GM13977 (cell line): Measurements from ENCODE around the gene EMC9.

Experiments
- DNase-seq: peaks from one replicate; pipeline ENCODE4 v3.0.0; 2012; ENCODE audit warnings: low spot score
- in situ Hi-C: fragments of 300-500 bp; cut with MboI; formaldehyde crosslinking; loops from one replicate; pipeline ENCODE4 v1.12.0; 2022; ENCODE audit warnings: low sequenced_read_pairs, low pct_unique_long_range_greater_than_20kb, mixed read lengths, inconsistent platforms; ENCODE audit not compliant: unreplicated experiment
- TF ChIP-seq, protein P1 (sequence below): IDR thresholded peaks from 2 replicates; pipeline ENCODE4 v1.5.1; 2012; ENCODE audit warnings: mild to moderate bottlenecking, control low read depth; ENCODE audit not compliant: insufficient read depth; ENCODE audit errors: extremely low read depth, missing control alignments

The EMC9 gene

DNA sequence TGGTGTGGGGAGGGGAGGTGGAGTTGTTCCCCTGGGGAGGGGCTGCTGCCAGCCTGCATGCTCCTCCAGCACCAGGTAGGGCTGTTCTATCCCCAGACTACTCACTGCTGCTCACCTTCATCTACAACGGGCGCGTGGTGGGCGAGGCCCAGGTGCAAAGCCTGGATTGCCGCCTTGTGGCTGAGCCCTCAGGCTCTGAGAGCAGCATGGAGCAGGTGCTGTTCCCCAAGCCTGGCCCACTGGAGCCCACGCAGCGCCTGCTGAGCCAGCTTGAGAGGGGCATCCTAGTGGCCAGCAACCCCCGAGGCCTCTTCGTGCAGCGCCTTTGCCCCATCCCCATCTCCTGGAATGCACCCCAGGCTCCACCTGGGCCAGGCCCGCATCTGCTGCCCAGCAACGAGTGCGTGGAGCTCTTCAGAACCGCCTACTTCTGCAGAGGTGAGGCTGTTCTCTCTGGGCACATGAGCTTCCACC lies 23.2 kb upstream of the EMC9 start:
- DNase-seq, result no peak
- in situ Hi-C loops, result no loop called here
- TF ChIP-seq, protein P1, sequence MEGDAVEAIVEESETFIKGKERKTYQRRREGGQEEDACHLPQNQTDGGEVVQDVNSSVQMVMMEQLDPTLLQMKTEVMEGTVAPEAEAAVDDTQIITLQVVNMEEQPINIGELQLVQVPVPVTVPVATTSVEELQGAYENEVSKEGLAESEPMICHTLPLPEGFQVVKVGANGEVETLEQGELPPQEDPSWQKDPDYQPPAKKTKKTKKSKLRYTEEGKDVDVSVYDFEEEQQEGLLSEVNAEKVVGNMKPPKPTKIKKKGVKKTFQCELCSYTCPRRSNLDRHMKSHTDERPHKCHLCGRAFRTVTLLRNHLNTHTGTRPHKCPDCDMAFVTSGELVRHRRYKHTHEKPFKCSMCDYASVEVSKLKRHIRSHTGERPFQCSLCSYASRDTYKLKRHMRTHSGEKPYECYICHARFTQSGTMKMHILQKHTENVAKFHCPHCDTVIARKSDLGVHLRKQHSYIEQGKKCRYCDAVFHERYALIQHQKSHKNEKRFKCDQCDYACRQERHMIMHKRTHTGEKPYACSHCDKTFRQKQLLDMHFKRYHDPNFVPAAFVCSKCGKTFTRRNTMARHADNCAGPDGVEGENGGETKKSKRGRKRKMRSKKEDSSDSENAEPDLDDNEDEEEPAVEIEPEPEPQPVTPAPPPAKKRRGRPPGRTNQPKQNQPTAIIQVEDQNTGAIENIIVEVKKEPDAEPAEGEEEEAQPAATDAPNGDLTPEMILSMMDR, result no peak

DNA sequence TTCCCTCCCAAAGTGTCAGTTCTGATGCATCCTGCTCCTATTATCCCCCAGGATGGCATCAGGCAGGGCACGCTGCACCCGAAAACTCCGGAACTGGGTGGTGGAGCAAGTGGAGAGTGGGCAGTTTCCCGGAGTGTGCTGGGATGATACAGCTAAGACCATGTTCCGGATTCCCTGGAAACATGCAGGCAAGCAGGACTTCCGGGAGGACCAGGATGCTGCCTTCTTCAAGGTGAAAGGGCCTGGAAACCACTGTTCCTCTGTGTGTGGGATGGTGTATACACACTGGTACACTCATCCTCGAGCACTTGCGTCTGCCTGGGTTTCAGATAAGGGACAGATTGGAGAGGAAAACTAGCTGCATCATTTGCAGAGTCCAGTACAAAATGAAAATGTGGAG lies 20.7 kb upstream of the EMC9 start:
- no peak for DNase-seq
- TF ChIP-seq, protein P1, result no peak
- in situ Hi-C loops, result no loop called here

DNA sequence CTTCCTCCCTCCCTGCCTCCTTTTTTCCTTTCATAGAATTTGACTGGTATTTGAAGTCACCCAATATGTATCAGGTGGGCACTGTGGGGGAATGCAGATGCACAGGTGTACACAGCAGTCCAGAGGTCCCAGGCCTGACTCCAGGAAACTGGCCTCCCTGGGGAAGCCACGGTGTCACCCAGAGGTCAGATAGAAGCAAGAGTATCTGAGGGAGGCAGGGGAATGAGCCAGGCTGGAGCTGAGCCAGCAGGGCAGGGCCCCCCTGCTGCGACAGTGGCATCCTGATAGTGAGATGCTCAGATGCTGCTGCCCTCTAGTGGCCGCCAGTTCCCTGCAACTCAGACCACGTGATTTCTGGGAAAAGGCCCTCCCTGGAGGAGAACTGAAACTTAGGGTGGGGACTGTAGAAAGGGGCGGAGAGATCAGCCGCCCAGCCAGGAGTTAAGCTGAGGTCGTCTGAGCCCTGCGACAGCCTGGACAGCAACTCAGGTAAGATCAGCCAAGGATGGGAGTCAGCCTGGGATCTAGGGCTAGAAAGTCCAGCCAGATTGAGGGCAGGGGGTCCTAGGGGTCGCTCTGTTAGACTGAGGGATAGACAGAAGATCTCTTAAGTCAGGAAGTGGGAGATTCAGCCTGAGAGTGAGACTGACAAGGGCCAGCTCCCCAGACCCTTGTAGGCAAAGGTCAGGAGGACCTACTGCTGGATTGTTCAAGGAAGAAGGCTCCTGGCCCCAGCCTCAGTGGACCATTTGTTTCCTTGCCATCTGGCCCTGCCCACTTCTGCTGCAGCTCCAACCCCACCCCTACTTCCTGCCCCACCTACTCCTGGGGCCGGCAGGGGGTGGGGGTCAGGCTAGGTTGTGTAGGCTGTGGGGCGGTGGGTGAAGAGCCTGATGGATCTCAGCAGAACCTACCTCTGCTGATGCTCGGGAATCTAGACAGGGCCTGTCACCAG lies 19.7 kb upstream of the EMC9 start, which contains the start of gene IRF9:
Gene IRF9, plus strand, starts transcription at position 416 of the 955 bp plus-strand sequence. CDS start 880 bp downstream, outside the sequence.
- DNase-seq, result peak; percentile 94
- in situ Hi-C loops, result no loop called here
- TF ChIP-seq, protein P1, result peak; percentile 90

DNA sequence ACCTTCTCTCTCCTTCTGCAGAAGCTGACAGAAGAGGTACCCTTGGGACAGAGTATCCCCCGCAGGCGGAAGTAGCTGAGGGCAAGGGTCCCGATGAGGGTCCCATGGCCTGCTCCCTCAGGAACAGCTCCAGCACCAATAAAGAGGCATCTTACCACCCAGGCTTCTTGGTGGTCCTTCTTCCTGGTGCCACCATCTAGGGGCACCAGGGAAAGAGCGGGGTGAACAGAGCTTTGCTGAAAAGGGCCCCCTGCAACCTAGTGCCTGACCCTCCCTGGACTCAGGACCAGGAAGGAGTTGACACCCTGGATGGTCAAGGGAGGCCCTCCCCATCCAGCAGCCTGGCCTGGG lies 19.1 kb upstream of the EMC9 start:
- DNase-seq, result no peak
- TF ChIP-seq, protein P1, result no peak
- in situ Hi-C loops, result no loop called here

DNA sequence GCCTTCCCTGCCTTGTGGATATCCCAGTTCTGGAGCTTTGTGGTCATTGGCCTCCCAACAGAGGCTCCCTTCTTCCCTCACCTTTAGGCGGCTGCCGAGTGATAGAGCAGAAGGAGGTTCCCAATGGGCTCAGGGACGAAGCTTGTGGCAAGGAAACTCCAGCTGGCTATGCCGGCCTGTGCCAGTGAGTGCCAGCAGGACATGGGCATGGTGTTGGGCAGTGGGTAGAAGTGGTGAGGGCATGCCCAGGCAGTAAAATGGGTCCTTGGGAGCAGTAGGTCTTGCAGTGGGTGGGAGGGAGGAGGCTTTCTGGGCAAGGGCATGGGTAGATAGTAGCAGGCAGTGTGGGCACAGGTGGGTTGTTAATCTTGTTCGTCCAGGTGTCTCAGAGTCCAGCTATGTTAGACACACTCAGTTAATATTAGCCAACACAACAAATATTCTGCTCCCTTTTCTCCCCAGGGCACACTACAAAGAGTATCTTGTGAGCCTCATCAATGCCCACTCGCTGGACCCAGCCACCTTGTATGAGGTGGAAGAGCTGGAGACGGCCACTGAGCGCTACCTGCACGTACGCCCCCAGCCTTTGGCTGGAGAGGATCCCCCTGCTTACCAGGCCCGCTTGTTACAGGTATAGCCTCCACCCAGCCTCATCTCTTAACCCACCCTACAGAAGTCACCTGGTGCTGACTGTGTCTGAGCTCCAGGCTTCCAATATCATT lies 18.5 kb upstream of the EMC9 start:
- TF ChIP-seq, protein P1, result no peak
- in situ Hi-C loops, result no loop called here
- no peak for DNase-seq

DNA sequence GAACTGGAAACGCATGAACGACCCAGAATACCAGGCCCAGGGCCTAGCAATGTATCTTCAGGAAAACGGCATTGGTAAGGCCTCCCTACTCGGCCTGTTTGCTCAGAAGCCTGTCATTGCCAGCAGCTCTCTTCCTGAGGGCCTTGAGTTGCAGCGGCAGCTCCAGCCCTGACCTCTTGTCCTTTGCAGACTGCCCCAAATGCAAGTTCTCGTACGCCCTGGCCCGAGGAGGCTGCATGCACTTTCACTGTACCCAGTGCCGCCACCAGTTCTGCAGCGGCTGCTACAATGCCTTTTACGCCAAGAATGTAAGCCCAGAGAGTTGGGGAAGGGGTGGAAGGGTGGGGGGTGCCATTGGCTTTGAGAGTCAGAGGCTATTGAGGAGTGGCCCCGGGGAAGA lies 15.9 kb upstream of the EMC9 start:
- in situ Hi-C loops, result no loop called here
- TF ChIP-seq, protein P1, result no peak
- DNase-seq, result no peak
